H1 (cell line): ENCODE measurements around the gene STK11. TPM values are rescaled to one million over a fixed set of nuclear protein-coding genes. Genes with fewer than 3 reads are reported as not detected.

Source experiments
- CTCF ChIA-PET: fragments of 300-600 bp; sonication (Branson Sonifier 250); formaldehyde crosslinking; loops from one replicate; lab custom pipeline; 2021; ENCODE audit not compliant: partially characterized antibody; lab: Charles Lee
- POLR2A ChIA-PET: fragments of 300-600 bp; sonication (Branson Sonifier 250); formaldehyde crosslinking; loops from one replicate; lab custom pipeline; 2021; ENCODE audit warnings: inconsistent platforms; ENCODE audit not compliant: partially characterized antibody; lab: Charles Lee
- DNase-seq, 2 experiments: peaks; one replicate each; pipeline versions ENCODE4 v3.0.0 to v3.0.0-alpha.2; 2010 to 2022; ENCODE audit warnings: low spot score in 2 of 2, low read depth in 1 of 2, mixed read lengths in 1 of 2
- FAIRE-seq: peaks from 2 replicates; lab custom pipeline; 2011; peaks lifted over from hg19 to GRCh38; lab: Jason Lieb, UNC
- H2AFZ ChIP-seq: 2 replicates; pipeline ENCODE4 v1.8.1; 2012; ENCODE audit warnings: low read length, inconsistent platforms
- H2AK5ac ChIP-seq: 2 replicates; pipeline ENCODE4 v1.6.1; 2013; ENCODE audit warnings: low read depth, low read length
- H2BK120ac ChIP-seq: replicated peaks from 2 replicates; pipeline ENCODE3; 2013; ENCODE audit warnings: low read depth, low read length, inconsistent platforms
- H2BK12ac ChIP-seq: 2 replicates; pipeline ENCODE4 v1.6.1; 2013; ENCODE audit warnings: low read depth, low read length
- H2BK15ac ChIP-seq: 2 replicates; pipeline ENCODE4 v1.6.1; 2013; ENCODE audit warnings: low read length
- H2BK20ac ChIP-seq: 2 replicates; pipeline ENCODE4 v1.6.1; 2013; ENCODE audit warnings: low read length
- H2BK5ac ChIP-seq: 2 replicates; pipeline ENCODE4 v1.6.1; 2013; ENCODE audit warnings: low read depth, low read length
- H3K14ac ChIP-seq: 2 replicates; pipeline ENCODE4 v1.6.1; 2013; ENCODE audit warnings: inconsistent platforms; ENCODE audit not compliant: insufficient read length
- H3K18ac ChIP-seq: 2 replicates; pipeline ENCODE4 v1.6.1; 2013; ENCODE audit warnings: low read length; ENCODE audit errors: extremely low read depth
- H3K23ac ChIP-seq: 2 replicates; pipeline ENCODE4 v1.6.1; 2013; ENCODE audit warnings: inconsistent platforms; ENCODE audit not compliant: insufficient read length
- H3K23me2 ChIP-seq: 2 replicates; pipeline ENCODE4 v1.6.1; 2013; ENCODE audit warnings: low read depth, low read length
- H3K27ac ChIP-seq: 2 replicates; pipeline ENCODE4 v1.6.1; 2011; ENCODE audit warnings: low read depth, low read length, inconsistent platforms
- H3K27me3 ChIP-seq, 4 experiments: replicated peaks in 1 of 4; 1 replicate in 1 of 4; 2 replicates in 3 of 4; pipeline versions ENCODE4 v1.6.1 to v1.8.1; 2011 to 2013; ENCODE audit warnings: low read length in 3 of 4, mild to moderate bottlenecking in 3 of 4, inconsistent platforms in 2 of 4, mixed read lengths in 2 of 4, moderate library complexity in 1 of 4; ENCODE audit not compliant: control insufficient read depth in 3 of 4, insufficient read depth in 3 of 4; ENCODE audit errors: extremely low read depth in 1 of 4
- H3K36me3 ChIP-seq, 4 experiments: 2 replicates each; pipeline versions ENCODE4 v1.6.1 to v1.8.1; 2011 to 2013; ENCODE audit warnings: mild to moderate bottlenecking in 4 of 4, low read length in 3 of 4, moderate library complexity in 2 of 4, control low read depth in 1 of 4, inconsistent platforms in 1 of 4; ENCODE audit not compliant: insufficient read depth in 4 of 4, control insufficient read depth in 2 of 4
- H3K4ac ChIP-seq: replicated peaks from 2 replicates; pipeline ENCODE3; 2013; ENCODE audit warnings: low read length, low read depth, mixed read lengths, inconsistent platforms; ENCODE audit not compliant: insufficient read length
- H3K4me1 ChIP-seq, 4 experiments: replicated peaks in 1 of 4; 1 replicate in 1 of 4; 2 replicates in 3 of 4; pipeline versions ENCODE4 v1.6.1 to v1.8.1; 2011 to 2013; ENCODE audit warnings: low read length in 3 of 4, inconsistent platforms in 2 of 4, mixed read lengths in 1 of 4; ENCODE audit not compliant: insufficient read depth in 4 of 4, control insufficient read depth in 3 of 4
- H3K4me2 ChIP-seq, 2 experiments: 2 replicates each; pipeline versions ENCODE4 v1.6.1 to v1.8.1; 2011 to 2013; ENCODE audit warnings: low read depth in 2 of 2, low read length in 2 of 2, control low read depth in 1 of 2, inconsistent platforms in 1 of 2, mild to moderate bottlenecking in 1 of 2; ENCODE audit not compliant: insufficient read depth in 1 of 2
- H3K4me3 ChIP-seq, 4 experiments: fragments of 200-600, 300-600 bp in 1 of 4; sonication (generic), shearing (Covaris generic), sonication (Bioruptor Twin) in 1 of 4; 2 replicates each; pipeline versions ENCODE4 v1.5.1 to v1.8.1; 2011 to 2016; ENCODE audit warnings: low read length in 4 of 4, low read depth in 3 of 4, control low read depth in 2 of 4, inconsistent platforms in 2 of 4, mild to moderate bottlenecking in 2 of 4, mixed read lengths in 1 of 4, moderate library complexity in 1 of 4; ENCODE audit not compliant: insufficient read depth in 2 of 4; ENCODE audit errors: extremely low read depth in 1 of 4
- H3K56ac ChIP-seq: replicated peaks from 2 replicates; pipeline ENCODE3; 2013; ENCODE audit warnings: low read depth, mild to moderate bottlenecking, mixed read lengths, low read length, inconsistent platforms; ENCODE audit not compliant: insufficient read length
- H3K79me1 ChIP-seq: 2 replicates; pipeline ENCODE4 v1.6.1; 2013; ENCODE audit warnings: low read depth, low read length, control low read depth
- H3K79me2 ChIP-seq, 2 experiments: 2 replicates each; pipeline versions ENCODE4 v1.6.1 to v1.8.1; 2012 to 2013; ENCODE audit warnings: low read length in 2 of 2, mild to moderate bottlenecking in 2 of 2, inconsistent platforms in 1 of 2; ENCODE audit not compliant: insufficient read depth in 2 of 2, control insufficient read depth in 1 of 2
- H3K9ac ChIP-seq, 4 experiments: replicated peaks in 1 of 4; 1 replicate in 1 of 4; 2 replicates in 3 of 4; pipeline versions ENCODE4 v1.6.1 to v1.8.1; 2011 to 2013; ENCODE audit warnings: low read depth in 3 of 4, low read length in 3 of 4, control low read depth in 2 of 4, mild to moderate bottlenecking in 2 of 4, moderate library complexity in 2 of 4, inconsistent platforms in 1 of 4; ENCODE audit errors: extremely low read depth in 1 of 4
- H3K9me3 ChIP-seq, 2 experiments: 2 replicates each; pipeline versions ENCODE4 v1.6.1 to v1.8.1; 2012 to 2013; ENCODE audit warnings: mild to moderate bottlenecking in 2 of 2, moderate library complexity in 2 of 2, control low read depth in 1 of 2, inconsistent platforms in 1 of 2, low read depth in 1 of 2, low read length in 1 of 2, mixed read lengths in 1 of 2; ENCODE audit not compliant: insufficient read depth in 2 of 2
- H4K20me1 ChIP-seq, 2 experiments: replicated peaks in 1 of 2; 2 replicates each; pipeline versions ENCODE3 to v1.8.1; 2011 to 2013; ENCODE audit warnings: inconsistent platforms in 2 of 2, low read length in 2 of 2, mild to moderate bottlenecking in 1 of 2; ENCODE audit not compliant: insufficient read depth in 2 of 2, control insufficient read depth in 1 of 2
- H4K5ac ChIP-seq: 2 replicates; pipeline ENCODE4 v1.6.1; 2013; ENCODE audit warnings: low read length, low read depth, mixed read lengths, inconsistent platforms; ENCODE audit not compliant: insufficient read length
- H4K8ac ChIP-seq: 2 replicates; pipeline ENCODE4 v1.8.0; 2013; ENCODE audit warnings: mild to moderate bottlenecking, moderate library complexity, low read length, inconsistent platforms; ENCODE audit not compliant: insufficient read depth; ENCODE audit errors: extremely low read depth
- H4K91ac ChIP-seq: replicated peaks from 2 replicates; pipeline ENCODE3; 2013; ENCODE audit warnings: low read length, mixed read lengths, inconsistent platforms; ENCODE audit not compliant: insufficient read length
- CTCF ChIP-seq, 3 experiments: IDR thresholded peaks; 1 replicate in 2 of 3; 2 replicates in 1 of 3; pipeline versions ENCODE4 v1.5.1 to v1.6.1; 2011; ENCODE audit warnings: low read length in 3 of 3, mild to moderate bottlenecking in 3 of 3, inconsistent platforms in 2 of 3, low read depth in 1 of 3, moderate library complexity in 1 of 3; ENCODE audit not compliant: insufficient read depth in 1 of 3; ENCODE audit errors: control extremely low read depth in 1 of 3
- GABPA ChIP-seq: IDR thresholded peaks from 2 replicates; pipeline ENCODE4 v1.6.1; 2011; ENCODE audit warnings: mild to moderate bottlenecking, low read length, moderate library complexity, borderline replicate concordance; ENCODE audit not compliant: insufficient read depth
- WGBS, 2 experiments: shearing (Covaris generic) in 1 of 2; methylation state at CpG; one replicate each; pipeline versions ENCODE4 v1.1.6 to v1.1.7; 2013 to 2015; ENCODE audit warnings: low lambda C conversion rate in 2 of 2, mixed read lengths in 2 of 2, inconsistent platforms in 1 of 2, low coverage in 1 of 2, missing lambda C conversion rate in 1 of 2; ENCODE audit not compliant: insufficient replicate concordance in 2 of 2, insufficient coverage in 1 of 2, insufficient read length in 1 of 2; ENCODE audit errors: extremely low coverage in 1 of 2, missing lambda C conversion rate in 1 of 2; 5-methylcytosine and 5-hydroxymethylcytosine counted together
- polyA plus RNA-seq, 7 experiments: library from polyadenylated mRNA; depleted of rRNA in 3 of 7; stranded (reverse) in 5 of 7; unstranded in 2 of 7; fragments of >200 nt in 5 of 7; fragments of 200-250 nt in 2 of 7; gene quantifications; 1 replicate in 5 of 7; 2 replicates in 1 of 7; 4 replicates in 1 of 7; pipeline versions ENCODE4 v1.2.1 to v1.2.3, GENCODE V29; 2011 to 2013; ENCODE audit warnings: missing spikeins in 2 of 7, mixed read lengths in 2 of 7
- total RNA-seq: library from RNA; stranded (reverse); fragmentation: NEBNext Ultra II Directional; extraction: Animal tissue kit (Norgen Biotek cat#: 25700); gene quantifications from 2 replicates; pipeline ENCODE4 v1.2.1, GENCODE V29; 2021

STK11 gene
- total and polyA plus RNA-seq, 2 of the 8 experiments (the other 6 are each of a cell fraction or from before 2014, with no cell fraction given) = 45.3 to 70.7 TPM

- Histone ChIP-seq H3K36me3 (peaks cover 5 to 78% (median 9%) of the 10 kb centered on the region in 4 experiments; a peak in 6 of 8 replicates), H3K56ac (no peak overlapping the region), H3K4me3 (no peak overlapping the region), H3K23ac (no peak overlapping the region), H3K9me3 (no peaks in the 10 kb centered on the region), H2BK12ac (no peak overlapping the region), H2AK5ac (no peak overlapping the region), H2BK5ac (no peak overlapping the region), H3K79me2 (no peaks in the 10 kb centered on the region), H3K4me1 (peaks cover 0 to 2% (median 0%) of the 10 kb centered on the region in 4 experiments; a peak in 2 of 7 replicates), H4K5ac (no peak overlapping the region), H3K27me3 (no peaks in the 10 kb centered on the region), H3K9ac (no peak overlapping the region), H4K91ac (no peak overlapping the region), H2BK120ac (no peak overlapping the region), H4K8ac (no peak overlapping the region), H2AFZ (no peak overlapping the region), H2BK20ac (no peak overlapping the region), H3K23me2 (no peaks in the 10 kb centered on the region), H3K79me1 (no peaks in the 10 kb centered on the region), H3K27ac (no peak overlapping the region), H3K4me2 (no peak overlapping the region), H3K4ac (no peak overlapping the region), H3K14ac (no peak overlapping the region), H4K20me1 (peaks cover 5 to 18% of the 10 kb centered on the region in 2 experiments), H3K18ac (no peak overlapping the region; the same call in 1 of the 2 replicates), H2BK15ac (no peak overlapping the region)
- FAIRE-seq (no peak), DNase-seq (no peak)
- ChIA-PET POLR2A (interaction anchor here (0.7 to 2.2 kb wide), 14 partner anchors 8 to 203 kb away, joined by 3 to 9 read pairs (median 4); partner anchors contain the start of genes ATP5F1D, CBARP and CIRBP), CTCF (interaction anchor here (1.0 to 1.7 kb wide), 4 partner anchors 9 to 14 kb away, joined by 3 to 6 read pairs (median 4); no protein-coding TSS in a partner anchor)
- WGBS, 2 experiments = 88% methylated on average over 9 of the region's 61 CpGs; no CpG with 5 or more reads in 1 of the 2 experiments
- TF ChIP-seq CTCF (IDR thresholded peaks at IDR 0.05; ENCODE audit: control extremely low read depth in 1 of 3, insufficient read depth in 1 of 3, low read depth in 1 of 3, low read length in 3 of 3) = no peak
- TF ChIP-seq GABPA = peak; percentile 79; the same call in 1 of the 2 replicates
Measured at GRCh38 chr19:1229924-1230782, 24.6 kb downstream of the STK11 start.
